Heart left ventricle (tissue), 13 donors: ENCODE results near the gene COPS8.

ENCODE experiments used
- POLR2A ChIP-seq, 2 donors: fragments of 450-650 bp; IDR thresholded peaks; one replicate each; pipeline ENCODE4 v1.6.1; 2017; ENCODE audit warnings: antibody characterized with exemption in 2 of 2, mild to moderate bottlenecking in 2 of 2, moderate library complexity in 2 of 2
- TF ChIP-seq, protein P1 (sequence below), 12 donors: fragments of 200-600 bp; sonication (generic) in 4 of 12; IDR thresholded peaks; one replicate each; pipeline versions ENCODE4 v1.5.0 to v1.8.0; 2018 to 2022; ENCODE audit warnings: antibody characterized with exemption in 12 of 12, mild to moderate bottlenecking in 5 of 12
- donor health status: ischemic (EF 13 %, LVEDD 7.1; RV severe dilation, severe dysfunction).
- donor health status: DM: no; HTN: yes; CAD: no.
- donor health status: DM: no; HTN: no; CAD: no.
- donor health status: ischemic (EF 25% LVEDD 6.9; RV normal size, moderate dysfunction).
- donor health status: ischemic (EF 25% LVEDD 5.7; RV mildly dilated, moderate dysfunction).
- donor health status: ischemic (EF 35%, LVEDD 5.7; RV mildly dilated, moderate dysfunction).
- donor health status: nonischemic (EF 11% LVEDD 7.7; RV severe dilation, severe dysfunction).
- donor health status: DM: yes; HTN: yes; CAD: no.
- donor health status: PGD.
- donor health status: ischemic (EF 29% LVEDD 5.4; RV normal size, mild dysfunction).
- donor health status: nonischemic (EF 23%, LVEDD 6.1; RV moderate dilation, normal function).

DNA sequence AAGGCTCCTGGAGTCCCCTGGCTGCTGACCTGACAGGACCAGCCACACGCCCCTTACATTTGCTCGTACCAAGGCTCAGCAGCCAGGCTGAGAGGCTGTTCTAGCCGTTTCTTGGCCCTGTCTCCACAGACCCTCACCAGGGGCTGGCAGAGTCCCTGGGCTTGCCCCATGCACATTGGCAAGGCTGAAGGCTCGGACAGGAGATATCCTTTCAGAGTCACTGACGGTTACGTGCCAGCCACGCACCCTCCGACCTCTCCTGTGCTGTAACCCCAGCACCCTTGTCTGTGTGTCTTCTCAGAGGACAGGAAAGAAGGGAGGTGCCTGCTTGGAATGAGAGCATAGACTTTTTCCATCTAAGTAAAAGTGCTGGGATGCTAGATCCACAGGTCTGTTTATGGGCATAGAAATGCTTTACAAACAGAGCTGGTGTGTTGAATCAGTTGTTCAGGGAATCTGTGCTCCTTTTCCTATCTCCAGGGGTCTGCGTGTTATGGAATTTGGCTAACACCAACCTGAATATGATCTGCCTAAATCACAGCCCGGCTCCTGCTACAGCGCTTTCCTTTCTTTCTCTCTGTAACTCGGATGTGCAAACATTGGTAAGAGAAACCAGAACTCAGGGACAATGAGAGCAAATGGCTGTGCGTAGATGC lies 41.0 kb downstream of the COPS8 start:
- TF ChIP-seq, protein P1, sequence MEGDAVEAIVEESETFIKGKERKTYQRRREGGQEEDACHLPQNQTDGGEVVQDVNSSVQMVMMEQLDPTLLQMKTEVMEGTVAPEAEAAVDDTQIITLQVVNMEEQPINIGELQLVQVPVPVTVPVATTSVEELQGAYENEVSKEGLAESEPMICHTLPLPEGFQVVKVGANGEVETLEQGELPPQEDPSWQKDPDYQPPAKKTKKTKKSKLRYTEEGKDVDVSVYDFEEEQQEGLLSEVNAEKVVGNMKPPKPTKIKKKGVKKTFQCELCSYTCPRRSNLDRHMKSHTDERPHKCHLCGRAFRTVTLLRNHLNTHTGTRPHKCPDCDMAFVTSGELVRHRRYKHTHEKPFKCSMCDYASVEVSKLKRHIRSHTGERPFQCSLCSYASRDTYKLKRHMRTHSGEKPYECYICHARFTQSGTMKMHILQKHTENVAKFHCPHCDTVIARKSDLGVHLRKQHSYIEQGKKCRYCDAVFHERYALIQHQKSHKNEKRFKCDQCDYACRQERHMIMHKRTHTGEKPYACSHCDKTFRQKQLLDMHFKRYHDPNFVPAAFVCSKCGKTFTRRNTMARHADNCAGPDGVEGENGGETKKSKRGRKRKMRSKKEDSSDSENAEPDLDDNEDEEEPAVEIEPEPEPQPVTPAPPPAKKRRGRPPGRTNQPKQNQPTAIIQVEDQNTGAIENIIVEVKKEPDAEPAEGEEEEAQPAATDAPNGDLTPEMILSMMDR (IDR thresholded peaks at IDR 0.05), result no peak
- no peak for TF ChIP-seq POLR2A (IDR thresholded peaks at IDR 0.05)
